A673 (cell line): ENCODE measurements around the gene MYL12A. TPM values are rescaled to one million over a fixed set of nuclear protein-coding genes. Genes with fewer than 3 reads are reported as not detected.

Experiments
- BruUV-seq: library from RNA; stranded (reverse); fragments of 400-500 nt; replicated peaks from 2 replicates; lab custom pipeline; 2021; lab: Mats Ljungman, UMichigan
- CTCF ChIA-PET: fragments of 300-600 bp; sonication (Branson Sonifier 250); formaldehyde crosslinking; loops from one replicate; lab custom pipeline; 2022; ENCODE audit warnings: antibody characterized with exemption; lab: Charles Lee
- POLR2A ChIA-PET: fragments of 300-600 bp; sonication (Branson Sonifier 250); formaldehyde crosslinking; loops from one replicate; lab custom pipeline; 2022; ENCODE audit warnings: antibody characterized with exemption; ENCODE audit not compliant: low non-redundant PET; lab: Charles Lee
- DNase-seq: peaks from one replicate; pipeline ENCODE4 v3.0.0-alpha.2; 2015; ENCODE audit warnings: low spot score
- H3K27ac ChIP-seq: fragments of 200-600 bp; sonication (generic); 2 replicates; pipeline ENCODE4 v1.5.1; 2016; ENCODE audit warnings: mixed run types, low read depth, mild to moderate bottlenecking, mixed read lengths, antibody characterized with exemption, low read length; ENCODE audit not compliant: poor library complexity, severe bottlenecking
- H3K27me3 ChIP-seq: fragments of 200-600 bp; sonication (generic); replicated peaks from 2 replicates; pipeline ENCODE4 v1.6.1; 2017; ENCODE audit warnings: mixed run types, low read depth, mild to moderate bottlenecking, mixed read lengths, antibody characterized with exemption, low read length; ENCODE audit not compliant: insufficient read depth, poor library complexity
- H3K36me3 ChIP-seq: fragments of 200-600 bp; sonication (generic); 2 replicates; pipeline ENCODE4 v1.6.1; 2016; ENCODE audit warnings: mixed run types, mild to moderate bottlenecking, mixed read lengths, antibody characterized with exemption, low read length; ENCODE audit not compliant: insufficient read depth, poor library complexity, severe bottlenecking
- H3K4me1 ChIP-seq: fragments of 200-600 bp; sonication (generic); 2 replicates; pipeline ENCODE4 v1.6.1; 2017; ENCODE audit warnings: mixed run types, mild to moderate bottlenecking, mixed read lengths, antibody characterized with exemption, low read length; ENCODE audit not compliant: insufficient read depth, poor library complexity, severe bottlenecking
- H3K4me3 ChIP-seq: fragments of 200-600 bp; sonication (generic); 2 replicates; pipeline ENCODE4 v1.5.1; 2016; ENCODE audit warnings: low read depth, mixed run types, mild to moderate bottlenecking, mixed read lengths, low read length; ENCODE audit not compliant: poor library complexity, severe bottlenecking
- H3K9me3 ChIP-seq: fragments of 200-600 bp; sonication (generic); 2 replicates; pipeline ENCODE4 v1.6.1; 2016; ENCODE audit warnings: mixed run types, low read depth, mild to moderate bottlenecking, mixed read lengths, antibody characterized with exemption, low read length; ENCODE audit not compliant: poor library complexity, severe bottlenecking
- EZH2 ChIP-seq: fragments of 200-600 bp; sonication (generic); IDR thresholded peaks from 2 replicates; pipeline ENCODE4 v1.6.1; 2017; ENCODE audit warnings: borderline replicate concordance, low read depth, mild to moderate bottlenecking, mixed read lengths, antibody characterized with exemption, low read length; ENCODE audit not compliant: poor library complexity, severe bottlenecking
- intact Hi-C: fragments of 100-400 bp; cut with micrococcal nuclease; formaldehyde crosslinking; loops from one replicate; pipeline ENCODE4 v1.10.0; 2022; ENCODE audit not compliant: unreplicated experiment
- total RNA-seq: library from RNA; stranded (reverse); gene quantifications from 2 replicates; pipeline ENCODE4 v1.2.3, GENCODE V29; 2021
- TF ChIP-seq, protein P1 (sequence below): fragments of 300-800, 200-600 bp; sonication (generic); conservative IDR thresholded peaks from 2 replicates; pipeline ENCODE4 v1.5.1; 2017; ENCODE audit warnings: low read depth, mild to moderate bottlenecking, antibody characterized with exemption, low read length, moderate library complexity, mixed read lengths

The MYL12A gene
- total RNA-seq, 1 experiment from 2014 or later: 357 TPM

DNA sequence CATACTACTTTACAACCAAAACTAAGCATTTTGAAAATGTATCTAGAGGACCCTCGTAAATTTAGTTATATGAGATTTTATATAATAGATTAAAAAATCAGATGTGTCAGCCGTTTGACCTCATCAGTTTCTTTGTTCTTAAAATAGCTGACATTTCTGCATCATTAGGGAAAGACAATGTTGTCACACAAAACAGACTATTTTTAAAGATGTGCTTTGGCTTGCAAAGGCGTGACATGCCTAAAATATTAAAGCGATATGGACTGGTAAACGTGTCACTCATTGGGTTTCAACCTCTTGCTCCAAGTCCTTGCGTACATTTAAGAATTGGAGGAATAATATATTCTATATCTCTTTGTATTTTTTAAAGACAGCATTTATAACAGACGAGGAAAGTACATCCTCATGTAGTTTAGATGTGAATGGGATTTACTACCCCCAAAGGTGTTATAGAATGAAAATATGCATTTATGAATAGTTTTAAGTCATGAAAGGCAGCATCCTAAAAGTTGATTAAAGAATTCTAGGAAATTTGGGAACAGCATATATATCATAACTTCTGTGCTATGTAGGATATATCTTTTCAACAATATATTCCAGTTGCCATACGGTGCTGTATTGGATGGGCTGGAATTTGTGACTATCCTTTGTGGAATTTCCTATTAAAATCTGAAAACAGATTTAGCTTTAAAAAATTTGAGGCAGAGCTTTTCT, 3.8 kb downstream of the MYL12A start:
- ChIA-PET CTCF (interaction anchor here (0.6 to 0.7 kb wide), 2 partner anchors 214 to 304 kb away, joined by 4 read pairs; no protein-coding TSS in a partner anchor), POLR2A (interaction anchor here (0.6 kb wide), 1 partner anchor 120 kb away, joined by 5 read pairs; no protein-coding TSS in a partner anchor)
- Histone ChIP-seq H3K4me1 (peaks cover 30% of the 10 kb centered on the region), H3K4me3 (no peak overlapping the region), H3K27ac (no peak overlapping the region), H3K27me3 (no peaks in the 10 kb centered on the region), H3K9me3 (no peaks in the 10 kb centered on the region), H3K36me3 (peaks cover 52% of the 10 kb centered on the region)
- no TSS peak for BruUV-seq
- TF ChIP-seq, protein P1, sequence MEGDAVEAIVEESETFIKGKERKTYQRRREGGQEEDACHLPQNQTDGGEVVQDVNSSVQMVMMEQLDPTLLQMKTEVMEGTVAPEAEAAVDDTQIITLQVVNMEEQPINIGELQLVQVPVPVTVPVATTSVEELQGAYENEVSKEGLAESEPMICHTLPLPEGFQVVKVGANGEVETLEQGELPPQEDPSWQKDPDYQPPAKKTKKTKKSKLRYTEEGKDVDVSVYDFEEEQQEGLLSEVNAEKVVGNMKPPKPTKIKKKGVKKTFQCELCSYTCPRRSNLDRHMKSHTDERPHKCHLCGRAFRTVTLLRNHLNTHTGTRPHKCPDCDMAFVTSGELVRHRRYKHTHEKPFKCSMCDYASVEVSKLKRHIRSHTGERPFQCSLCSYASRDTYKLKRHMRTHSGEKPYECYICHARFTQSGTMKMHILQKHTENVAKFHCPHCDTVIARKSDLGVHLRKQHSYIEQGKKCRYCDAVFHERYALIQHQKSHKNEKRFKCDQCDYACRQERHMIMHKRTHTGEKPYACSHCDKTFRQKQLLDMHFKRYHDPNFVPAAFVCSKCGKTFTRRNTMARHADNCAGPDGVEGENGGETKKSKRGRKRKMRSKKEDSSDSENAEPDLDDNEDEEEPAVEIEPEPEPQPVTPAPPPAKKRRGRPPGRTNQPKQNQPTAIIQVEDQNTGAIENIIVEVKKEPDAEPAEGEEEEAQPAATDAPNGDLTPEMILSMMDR: no peak
- no peak for TF ChIP-seq EZH2
- no peak for DNase-seq
- intact Hi-C loops: no loop called here

GRCh38 chr18:3251963-3252277, 4.3 kb downstream of the MYL12A start:
- TF ChIP-seq, protein P1: no peak
- TF ChIP-seq EZH2: no peak
- no peak for DNase-seq
- ChIA-PET POLR2A (no interaction called here), CTCF (interaction anchor here (0.6 to 0.7 kb wide), 2 partner anchors 214 to 356 kb away, joined by 3 to 4 read pairs; no protein-coding TSS in a partner anchor)
- no peak overlapping the region for H3K27ac ChIP-seq
- no peak overlapping the region for H3K4me3 ChIP-seq
- H3K27me3 ChIP-seq: no peaks in the 10 kb centered on the region
- intact Hi-C loops: no loop called here
- no peaks in the 10 kb centered on the region for H3K9me3 ChIP-seq
- peaks cover 24% of the 10 kb centered on the region for H3K4me1 ChIP-seq
- no TSS peak for BruUV-seq
- peaks cover 57% of the 10 kb centered on the region for H3K36me3 ChIP-seq

DNA sequence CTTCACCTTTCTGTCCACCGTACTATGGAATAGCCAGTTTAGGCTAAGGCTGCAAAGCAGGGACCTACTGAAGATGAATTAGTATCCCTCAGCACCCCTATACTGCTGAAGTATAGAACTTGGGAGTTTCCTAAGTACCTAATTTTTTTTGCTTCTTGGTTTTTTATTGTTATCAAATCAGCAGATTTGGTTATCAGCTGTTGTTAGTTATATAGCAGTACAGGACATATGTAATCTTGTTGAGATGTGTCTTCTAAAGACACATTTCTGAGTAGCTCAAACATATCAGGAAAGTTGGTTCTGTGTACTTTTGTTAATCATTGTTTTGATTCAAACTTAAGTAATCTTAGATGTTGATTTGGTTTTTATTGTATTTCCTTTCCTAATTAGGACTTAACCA, 5.2 kb downstream of the MYL12A start:
- H3K9me3 ChIP-seq: no peaks in the 10 kb centered on the region
- CTCF ChIA-PET: no interaction called here
- H3K4me3 ChIP-seq: no peak overlapping the region
- no peak for DNase-seq
- H3K4me1 ChIP-seq: peaks cover 22% of the 10 kb centered on the region
- H3K27me3 ChIP-seq: no peaks in the 10 kb centered on the region
- no TSS peak for BruUV-seq
- POLR2A ChIA-PET: interaction anchor here (0.7 kb wide), 1 partner anchor 220 kb away, joined by 4 read pairs; no protein-coding TSS in a partner anchor
- intact Hi-C loops: no loop called here
- no peak overlapping the region for H3K27ac ChIP-seq
- H3K36me3 ChIP-seq: peaks cover 67% of the 10 kb centered on the region
- TF ChIP-seq, protein P1: no peak
- no peak for TF ChIP-seq EZH2
